HG03575 (cell line): Measurements from ENCODE around the gene MEX3D.
"Not testable (repeated sequence)": the region's sequence is repeated elsewhere in the genome, so short reads cannot be mapped to it uniquely, and the experiment has no call there.

Experiments used
- ATAC-seq: cut with Tn5 transposase; IDR thresholded peaks from one replicate; pipeline ENCODE4 v1.9.1; 2021; ENCODE audit not compliant: unreplicated experiment, insufficient number of reproducible peaks, low FRiP score; ENCODE audit errors: extremely low read depth

Gene MEX3D

DNA sequence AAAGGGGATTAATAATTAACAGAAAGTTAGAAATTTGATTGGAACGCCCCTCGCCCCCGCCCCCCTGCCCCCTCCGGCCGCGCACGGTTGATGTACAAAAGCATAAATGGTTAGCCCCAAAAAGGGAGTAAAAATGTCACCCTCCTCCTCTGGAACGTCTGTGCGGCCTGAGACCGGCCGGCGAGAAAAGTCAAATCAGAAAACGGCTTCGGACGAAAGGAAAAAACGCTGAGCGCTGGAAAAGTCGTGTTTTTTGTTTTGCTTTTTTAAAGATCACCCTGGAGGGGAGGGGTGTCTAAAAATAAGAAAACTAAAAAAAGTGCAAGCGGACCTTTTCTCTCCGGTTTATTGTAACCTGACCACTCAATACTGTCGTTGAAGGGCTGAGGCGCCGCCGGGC lies 13.2 kb downstream of the MEX3D start:
- ATAC-seq: no peak

DNA sequence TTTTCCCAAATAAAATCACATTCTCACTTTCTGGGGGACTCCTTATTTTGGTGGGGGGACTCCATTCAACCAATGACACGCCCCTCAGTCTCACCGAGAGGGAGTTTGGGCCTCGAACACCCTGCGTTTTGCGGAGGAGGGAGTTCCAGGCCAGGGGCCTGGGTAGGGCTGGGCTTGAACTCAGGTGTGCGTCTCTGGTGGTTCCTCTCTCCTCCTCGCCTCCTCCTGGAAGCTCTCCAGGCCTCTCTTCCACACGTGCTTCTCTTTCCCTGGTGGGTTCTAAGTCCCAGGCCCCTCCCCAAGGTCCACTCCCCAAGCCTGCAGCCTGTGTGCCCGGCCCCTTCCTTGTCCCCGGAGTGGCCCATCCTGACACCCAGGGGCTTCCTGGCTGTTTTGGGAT lies 14.7 kb downstream of the MEX3D start:
- ATAC-seq: no peak

DNA sequence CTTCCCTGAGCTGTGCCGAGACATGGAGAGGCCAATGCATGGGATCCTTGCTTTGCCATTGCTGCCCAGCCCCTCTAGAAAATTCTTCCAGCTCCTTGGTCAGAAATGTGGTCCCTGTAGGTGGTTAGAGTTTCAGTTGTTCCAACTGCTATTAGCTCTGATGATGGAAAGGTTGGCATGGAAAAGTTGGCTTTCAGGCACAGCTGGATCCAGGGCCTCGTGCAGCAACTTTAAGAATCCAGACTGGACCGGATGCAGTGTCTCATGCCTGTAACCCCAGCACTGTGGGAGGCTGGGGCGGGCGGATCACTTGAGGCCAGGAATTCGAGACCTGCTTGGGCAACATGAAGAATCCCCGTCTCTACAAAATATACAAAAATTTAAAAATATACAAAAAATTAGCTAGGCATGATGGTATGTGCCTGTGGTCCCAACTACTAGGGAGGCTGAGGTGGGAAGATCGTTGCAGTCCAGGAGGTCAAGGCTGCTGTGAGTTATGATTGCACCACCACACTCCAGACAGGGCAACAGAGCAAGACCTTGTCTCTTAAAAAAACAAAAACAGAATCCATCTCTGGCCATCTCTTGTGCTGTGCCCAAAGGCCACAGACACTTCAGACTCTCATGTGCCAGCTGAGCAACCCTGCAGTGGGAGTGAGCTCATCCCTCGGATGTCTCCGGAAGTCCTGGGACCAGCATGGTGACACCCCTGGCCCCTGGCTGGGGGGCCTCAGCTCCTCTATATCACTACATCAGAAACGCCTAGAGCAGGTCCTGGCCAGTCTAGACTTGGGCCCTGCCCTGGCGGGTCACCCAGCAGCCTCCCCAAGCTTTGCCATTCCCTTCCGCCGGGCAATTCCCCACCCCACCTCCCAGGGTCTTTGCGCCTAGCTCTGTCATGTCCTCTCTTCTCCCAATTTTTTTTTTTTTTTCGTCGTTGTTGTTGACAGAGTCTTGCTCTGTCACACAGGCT lies 16.8 kb downstream of the MEX3D start:
- no peak for ATAC-seq

DNA sequence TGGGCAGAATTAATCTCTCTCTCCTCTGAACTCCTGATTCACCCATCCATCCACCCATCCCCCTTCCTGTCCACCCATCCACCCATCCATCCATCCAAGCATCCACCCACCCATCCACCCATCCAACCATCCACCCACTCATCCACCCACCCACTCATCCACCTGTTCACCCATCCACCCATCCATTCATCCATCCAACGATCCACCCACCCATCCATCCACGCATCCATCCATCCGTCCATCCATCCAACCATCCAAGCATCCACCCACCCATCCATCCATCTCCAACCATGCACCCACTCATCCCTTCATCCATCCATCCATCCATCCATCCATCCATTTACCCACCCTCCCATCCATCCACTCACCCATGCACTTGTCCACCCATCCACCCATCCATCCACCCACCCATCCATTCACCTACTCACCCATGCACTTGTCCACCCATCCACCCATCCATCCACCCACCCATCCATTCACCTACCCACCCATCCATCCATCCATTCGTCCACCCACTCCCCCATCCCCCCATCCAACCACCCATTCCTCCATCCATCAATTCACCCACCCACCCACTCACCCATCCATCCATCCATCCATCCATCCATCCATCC lies 18.7 kb downstream of the MEX3D start:
- no peak for ATAC-seq

DNA sequence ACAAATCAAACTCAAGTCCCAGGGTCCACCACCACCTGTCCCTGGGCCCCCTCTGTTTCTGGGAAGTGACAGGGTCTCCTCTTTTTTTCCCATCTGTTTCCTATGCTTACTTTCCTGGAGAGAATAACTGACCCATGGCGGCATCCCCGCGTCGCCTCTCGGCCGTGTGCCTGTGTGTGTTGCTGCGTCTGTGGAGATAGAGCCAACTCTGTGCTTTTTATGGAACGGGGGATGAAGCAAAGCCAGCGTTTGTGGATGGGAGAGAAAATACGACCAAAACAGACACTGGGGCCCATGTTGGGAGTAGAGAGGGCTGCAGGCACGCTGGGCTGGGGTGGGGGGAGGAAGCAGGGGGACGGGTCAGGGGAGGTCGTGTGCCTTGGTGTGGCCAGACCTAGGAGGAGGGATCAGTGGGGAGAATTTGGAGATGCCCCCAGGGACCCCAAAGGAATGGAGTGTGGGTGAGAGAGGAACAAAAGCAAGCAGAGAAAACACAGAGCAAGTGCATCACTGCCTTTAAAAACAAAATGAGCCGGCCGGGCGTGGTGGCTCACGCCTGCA lies 27.7 kb downstream of the MEX3D start:
- no peak for ATAC-seq

DNA sequence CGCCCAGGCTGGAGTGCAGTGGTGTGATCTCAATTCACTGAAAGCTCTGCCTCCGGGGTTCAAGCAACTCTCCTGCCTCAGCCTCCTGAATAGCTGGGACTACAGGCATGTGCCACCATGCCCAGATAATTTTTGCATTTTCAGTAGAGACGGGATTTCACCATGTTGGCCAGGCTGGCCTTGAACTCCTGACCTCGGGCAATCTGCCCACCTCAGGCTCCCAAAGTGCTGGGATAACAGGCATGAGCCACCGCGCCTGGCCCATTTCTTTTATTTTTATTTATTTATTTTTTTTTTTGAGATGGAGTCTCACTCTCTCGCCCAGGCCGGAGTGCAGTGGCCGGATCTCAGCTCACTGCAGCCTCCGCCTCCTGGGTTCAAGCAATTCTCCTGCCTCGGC lies 28.4 kb downstream of the MEX3D start:
- not testable (repeated sequence) for ATAC-seq

DNA sequence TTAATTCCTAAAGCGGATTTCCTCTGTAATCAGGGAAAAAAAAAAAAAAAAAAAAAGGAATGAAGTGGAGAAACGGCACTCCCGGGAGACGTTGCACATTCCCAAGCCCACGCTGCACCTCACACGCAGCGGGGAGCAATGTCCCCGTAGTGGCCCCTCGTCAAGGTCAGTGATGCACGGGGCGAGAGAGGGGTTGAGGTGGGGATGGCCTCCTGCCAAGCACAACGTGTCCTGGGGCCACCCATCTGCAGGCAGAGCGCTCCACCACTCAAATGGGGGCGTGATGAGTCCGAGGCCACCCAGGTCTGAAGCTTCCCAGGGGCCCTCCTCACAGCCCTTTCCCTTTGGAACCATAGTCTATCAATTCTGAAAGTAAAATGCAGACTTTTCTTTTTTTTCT lies 29.1 kb downstream of the MEX3D start:
- no peak for ATAC-seq

DNA sequence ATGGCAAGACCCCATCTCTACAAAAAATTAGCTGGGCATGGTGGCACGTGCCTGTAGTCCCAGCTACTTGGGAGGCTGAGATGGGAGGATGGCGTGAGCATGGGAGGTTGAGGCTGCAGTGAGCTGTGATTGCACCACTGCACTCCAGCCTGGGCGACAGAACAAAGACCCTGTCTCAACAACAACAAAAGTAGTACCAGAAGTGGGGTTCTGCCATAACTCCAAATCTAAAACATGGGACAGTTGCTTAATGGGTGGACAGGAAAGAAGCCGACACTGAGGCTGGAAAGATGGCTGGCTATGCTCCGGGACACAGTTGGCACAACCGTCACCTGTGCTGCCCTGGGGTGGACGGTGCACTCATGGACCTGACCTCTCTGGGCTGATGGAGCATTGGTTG lies 32.4 kb downstream of the MEX3D start:
- ATAC-seq: not testable (repeated sequence)

DNA sequence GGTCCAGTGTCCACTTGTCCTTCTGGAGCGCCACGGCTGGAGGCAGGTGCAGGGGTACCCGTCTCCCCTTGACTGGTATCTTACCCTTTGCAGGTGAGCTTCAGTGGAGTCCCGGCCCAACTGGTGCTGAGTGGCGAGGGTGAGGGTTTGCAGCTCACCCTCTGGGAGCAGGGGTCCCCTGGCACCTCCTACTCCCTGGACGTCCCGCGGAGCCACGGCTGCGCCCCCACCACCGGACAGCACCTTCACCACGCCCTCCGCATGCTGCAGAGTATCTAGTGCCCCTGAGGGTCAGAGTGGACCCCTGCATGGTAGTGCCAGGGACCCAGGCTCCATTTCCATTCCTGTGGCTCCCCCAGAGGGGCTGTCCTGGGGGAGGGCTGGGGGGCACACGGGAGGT lies 33.2 kb downstream of the MEX3D start:
- no peak for ATAC-seq

DNA sequence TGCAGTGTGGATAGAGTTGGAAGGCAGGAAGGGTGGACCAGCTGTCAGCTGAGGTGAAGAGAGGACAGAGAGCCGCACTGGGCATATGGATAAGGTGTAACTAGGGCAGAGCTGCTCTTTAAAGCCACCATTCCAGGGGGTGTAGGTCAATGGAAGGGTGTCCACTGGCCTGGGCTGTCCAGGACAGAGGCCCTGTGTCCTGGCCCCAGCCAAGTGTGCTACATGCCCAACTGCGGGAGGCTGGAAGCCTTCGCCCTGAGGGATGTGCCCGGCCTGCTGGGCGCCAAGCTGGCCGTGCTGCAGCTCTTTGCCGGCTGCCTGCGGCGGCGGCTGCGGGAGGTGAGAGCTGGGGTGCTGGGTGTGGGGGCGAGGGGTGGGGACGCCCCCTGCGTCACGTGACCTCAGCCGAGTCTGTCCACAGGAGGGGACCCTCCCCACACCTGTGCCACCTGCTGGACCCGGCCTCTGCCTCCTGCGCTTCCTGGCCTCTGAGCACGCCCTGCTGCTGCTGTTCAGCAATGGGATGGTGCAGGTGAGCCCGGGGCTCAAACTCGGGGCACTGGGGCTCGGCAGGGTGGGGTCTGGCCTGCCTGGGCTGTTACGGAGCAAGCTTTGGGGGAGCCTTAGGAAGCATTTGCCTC lies 34.5 kb downstream of the MEX3D start:
- ATAC-seq: no peak

DNA sequence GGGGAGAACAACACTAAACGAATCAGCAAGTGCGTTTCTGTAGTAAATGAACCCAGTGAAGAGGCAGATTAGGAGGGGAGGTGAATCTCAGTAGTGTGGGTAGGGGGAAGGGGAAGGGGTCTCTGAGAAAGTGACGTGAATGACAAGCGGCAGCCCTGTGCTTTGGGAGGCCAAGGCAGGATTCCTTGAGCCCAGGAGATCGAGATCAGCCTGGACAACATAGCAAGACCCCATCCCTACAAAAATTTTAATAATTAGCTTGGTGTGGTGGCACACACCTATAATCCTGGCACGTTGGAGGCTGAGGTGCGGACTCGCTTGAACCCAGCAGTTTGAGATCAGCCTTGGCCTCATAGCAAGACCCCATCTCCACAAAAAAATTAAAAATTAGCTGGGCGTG lies 36.1 kb downstream of the MEX3D start:
- no peak for ATAC-seq

DNA sequence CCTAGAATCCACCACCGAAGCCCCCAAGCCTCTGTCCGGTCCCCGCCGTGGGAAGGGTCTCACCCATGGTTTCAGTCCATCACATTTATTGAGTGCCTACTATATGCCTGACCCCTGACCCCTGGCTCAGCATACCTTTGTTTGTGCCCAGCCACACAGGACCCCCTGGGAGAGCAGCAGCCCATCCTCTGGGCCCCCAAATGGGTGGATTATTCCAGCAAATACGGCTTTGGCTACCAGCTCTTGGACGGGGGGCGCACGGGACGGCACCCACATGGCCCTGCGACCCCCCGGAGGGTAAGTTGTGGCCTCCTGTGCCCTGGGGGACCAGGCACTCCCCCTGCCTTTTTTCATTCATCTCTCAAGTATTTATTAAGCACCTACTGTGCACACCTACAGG lies 36.5 kb downstream of the MEX3D start:
- no peak for ATAC-seq

DNA sequence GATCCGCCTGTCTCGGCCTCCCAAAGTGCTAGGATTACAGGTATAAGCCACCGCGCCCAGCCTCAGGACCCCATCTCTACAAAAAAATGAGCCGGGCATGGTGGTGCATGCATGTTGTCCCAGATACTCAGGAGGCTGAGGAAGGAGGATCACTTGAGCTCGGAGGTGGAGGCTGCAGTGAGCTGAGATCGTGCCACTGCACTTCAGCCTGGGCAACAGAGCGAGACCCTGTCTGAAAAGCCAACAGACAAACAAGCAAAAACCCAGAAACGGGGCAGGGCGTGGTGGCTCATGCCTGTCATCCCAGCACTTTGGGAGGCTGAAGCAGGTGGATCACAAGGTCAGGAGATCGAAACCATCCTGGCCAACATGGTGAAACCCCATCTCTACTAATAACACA lies 37.3 kb downstream of the MEX3D start:
- ATAC-seq: not testable (repeated sequence)

DNA sequence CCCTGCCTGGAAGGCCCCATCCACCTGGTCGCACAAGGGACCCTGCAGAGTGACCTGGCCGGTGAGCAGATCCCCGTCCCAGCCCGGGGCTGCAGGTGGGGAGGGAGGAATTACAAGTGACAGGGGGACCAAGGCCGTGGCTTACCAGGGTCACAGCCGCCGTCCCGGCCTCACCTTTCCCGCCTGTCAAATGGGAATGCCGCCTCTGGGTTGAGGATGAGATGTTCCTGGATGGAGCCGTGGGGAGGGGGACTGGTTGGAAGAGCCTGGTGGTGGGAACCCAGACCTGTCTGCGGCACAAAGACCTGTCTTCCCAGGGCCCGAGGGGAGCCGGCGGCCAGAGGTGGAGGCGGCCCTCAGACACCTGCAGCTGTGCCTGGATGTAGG lies 38.7 kb downstream of the MEX3D start:
- no peak for ATAC-seq

DNA sequence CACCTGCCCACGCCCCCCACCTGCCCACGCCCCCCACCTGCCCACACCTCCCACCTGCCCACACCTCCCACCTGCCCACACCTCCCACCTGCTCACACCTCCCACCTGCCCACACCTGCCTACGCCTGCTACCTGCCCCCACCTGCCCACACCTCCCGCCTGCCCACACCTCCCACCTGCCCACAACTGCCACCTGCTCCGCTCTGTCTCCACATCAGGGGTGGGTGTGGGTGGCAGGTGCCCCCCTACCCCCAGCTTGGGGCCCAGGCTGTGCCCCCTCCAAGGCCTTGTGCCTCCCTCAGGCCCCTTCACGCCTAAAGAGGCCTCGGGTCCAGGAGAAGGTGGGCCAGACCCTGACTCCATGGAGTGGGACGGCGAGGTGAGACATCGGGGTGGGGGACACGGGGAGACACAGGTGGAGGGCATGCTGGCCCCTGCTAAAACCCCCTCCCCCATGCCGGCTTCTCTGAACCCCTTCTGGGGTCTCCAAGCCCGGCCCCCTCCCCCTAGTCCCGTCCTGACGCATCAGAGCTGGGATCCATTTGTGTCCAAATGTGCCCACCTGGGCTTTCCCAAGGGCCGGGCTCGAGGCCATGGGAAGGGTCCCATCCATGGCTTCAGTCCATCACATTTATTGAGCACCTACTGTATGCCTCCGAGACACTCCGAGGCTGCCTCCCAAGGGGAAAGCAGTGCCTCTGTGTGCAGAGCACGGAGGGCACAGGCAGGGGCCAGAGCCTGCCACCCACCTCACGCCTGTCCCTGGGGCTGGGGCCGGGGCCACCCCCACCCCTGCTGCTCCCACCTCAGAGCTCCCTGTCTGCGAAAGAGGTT lies 39.3 kb downstream of the MEX3D start:
- no peak for ATAC-seq

DNA sequence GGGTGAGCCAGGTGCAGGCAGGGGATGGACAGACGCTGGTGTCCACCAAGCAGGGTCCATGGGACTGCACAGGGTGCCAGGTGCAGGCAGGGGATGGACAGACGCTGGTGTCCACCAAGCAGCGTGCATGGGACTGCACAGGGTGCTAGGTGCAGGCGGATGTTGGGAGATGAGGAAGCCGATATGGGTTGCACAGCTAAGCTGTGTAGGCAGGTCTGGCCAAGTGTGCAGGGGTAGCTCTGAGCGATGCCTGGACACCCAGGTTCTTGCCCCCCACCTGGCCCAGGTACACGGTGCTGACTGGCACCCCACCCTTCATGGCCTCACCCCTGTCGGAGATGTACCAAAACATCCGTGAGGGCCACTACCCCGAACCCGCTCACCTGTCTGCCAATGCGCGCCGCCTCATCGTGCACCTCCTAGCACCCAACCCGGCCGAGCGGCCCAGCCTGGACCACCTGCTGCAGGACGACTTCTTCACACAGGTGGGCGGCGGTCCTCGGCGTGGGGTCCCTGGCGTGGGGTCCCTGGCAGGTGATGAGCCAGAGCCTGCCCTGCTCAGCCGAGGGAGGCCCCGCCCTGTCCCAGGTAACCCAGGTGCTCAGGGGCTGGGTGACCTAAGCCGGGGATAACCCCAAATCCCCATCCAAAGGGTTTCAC lies 40.3 kb downstream of the MEX3D start:
- ATAC-seq: no peak

DNA sequence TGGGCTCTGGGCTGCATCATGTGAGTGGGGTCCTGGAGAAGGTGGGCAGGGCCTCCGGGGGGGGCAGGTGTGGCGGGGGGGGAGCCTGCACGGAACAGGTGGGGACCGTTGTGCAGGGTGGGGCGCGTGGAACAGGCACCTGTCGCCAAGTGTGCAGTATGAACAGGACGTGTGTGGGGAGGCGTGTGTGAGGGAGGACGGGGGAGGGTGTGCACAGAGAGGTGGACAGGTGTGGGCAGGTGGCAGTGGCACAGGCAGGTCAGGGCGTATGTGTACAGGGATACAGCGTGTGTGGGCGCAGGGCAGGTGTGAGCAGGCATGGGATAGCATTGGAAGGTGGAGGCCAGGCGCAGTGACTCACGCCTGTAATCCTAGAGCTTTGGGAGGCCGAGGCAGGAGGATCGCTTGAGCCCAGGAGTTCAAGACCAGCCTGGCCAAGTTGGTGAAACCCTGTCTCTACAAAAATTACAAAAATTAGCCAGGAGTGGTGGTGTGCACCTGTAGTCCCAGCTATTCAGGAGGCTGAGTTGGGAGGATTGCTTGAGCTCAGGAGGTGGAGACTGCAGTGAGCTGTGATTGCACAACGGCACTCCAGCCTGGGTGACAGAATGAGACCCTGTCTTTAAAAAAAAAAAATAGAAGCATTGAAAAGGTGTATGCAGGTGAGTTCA lies 41.0 kb downstream of the MEX3D start:
- ATAC-seq: no peak
